Heart left ventricle (tissue), 13 donors: ENCODE measurements around the gene AKR1D1.

Experiments used
- CTCF ChIP-seq, 12 donors: fragments of 200-600 bp; sonication (generic) in 4 of 12; IDR thresholded peaks; one replicate each; pipeline versions ENCODE4 v1.5.0 to v1.8.0; 2018 to 2022; ENCODE audit warnings: antibody characterized with exemption in 12 of 12, mild to moderate bottlenecking in 5 of 12
- POLR2A ChIP-seq, 2 donors: fragments of 450-650 bp; IDR thresholded peaks; one replicate each; pipeline ENCODE4 v1.6.1; 2017; ENCODE audit warnings: antibody characterized with exemption in 2 of 2, mild to moderate bottlenecking in 2 of 2, moderate library complexity in 2 of 2
- donor health status: ischemic (EF 13 %, LVEDD 7.1; RV severe dilation, severe dysfunction).
- donor health status: DM: no; HTN: yes; CAD: no.
- donor health status: DM: no; HTN: no; CAD: no.
- donor health status: ischemic (EF 25% LVEDD 6.9; RV normal size, moderate dysfunction).
- donor health status: ischemic (EF 25% LVEDD 5.7; RV mildly dilated, moderate dysfunction).
- donor health status: ischemic (EF 35%, LVEDD 5.7; RV mildly dilated, moderate dysfunction).
- donor health status: nonischemic (EF 11% LVEDD 7.7; RV severe dilation, severe dysfunction).
- donor health status: DM: yes; HTN: yes; CAD: no.
- donor health status: PGD.
- donor health status: ischemic (EF 29% LVEDD 5.4; RV normal size, mild dysfunction).
- donor health status: nonischemic (EF 23%, LVEDD 6.1; RV moderate dilation, normal function).

GRCh38 chr7:138125598-138126111 is 49.4 kb downstream of the AKR1D1 start:
- TF ChIP-seq CTCF (IDR thresholded peaks at IDR 0.05) (no peak), POLR2A (IDR thresholded peaks at IDR 0.05) (no peak)
